HG03108 (cell line): ENCODE results near the gene CHRNA4.
"Not testable (repeated sequence)": the region's sequence is repeated elsewhere in the genome, so short reads cannot be mapped to it uniquely, and the experiment has no call there.

Experiments used
- ATAC-seq: cut with Tn5 transposase; IDR thresholded peaks from one replicate; pipeline ENCODE4 v1.9.1; 2021; ENCODE audit warnings: moderate library complexity; ENCODE audit not compliant: unreplicated experiment

The CHRNA4 gene

DNA sequence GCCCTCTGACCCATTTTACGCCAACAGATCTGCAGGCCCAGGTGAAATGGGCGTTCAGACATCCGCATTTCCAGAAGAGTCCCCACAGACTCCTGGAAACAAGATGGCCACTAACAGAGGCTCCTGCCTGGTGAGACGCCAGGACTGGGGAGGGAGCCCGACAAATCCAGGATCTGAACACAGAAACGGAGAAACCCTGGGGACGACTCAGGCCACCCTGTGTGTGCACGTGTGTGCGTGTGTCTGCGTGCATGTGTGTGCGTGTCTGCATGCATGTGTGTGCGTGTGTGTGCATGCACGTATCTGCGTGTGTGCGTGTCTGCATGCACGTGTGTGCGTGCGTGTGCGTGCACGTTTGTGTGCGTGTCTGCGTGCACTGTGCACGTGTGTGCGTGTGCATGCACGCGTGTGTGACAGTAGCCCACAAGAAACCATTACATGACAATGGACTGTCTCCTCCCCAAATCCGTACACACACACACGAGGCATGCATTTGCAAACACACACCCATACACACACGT lies 24.9 kb downstream of the CHRNA4 start:
- ATAC-seq = no peak

DNA sequence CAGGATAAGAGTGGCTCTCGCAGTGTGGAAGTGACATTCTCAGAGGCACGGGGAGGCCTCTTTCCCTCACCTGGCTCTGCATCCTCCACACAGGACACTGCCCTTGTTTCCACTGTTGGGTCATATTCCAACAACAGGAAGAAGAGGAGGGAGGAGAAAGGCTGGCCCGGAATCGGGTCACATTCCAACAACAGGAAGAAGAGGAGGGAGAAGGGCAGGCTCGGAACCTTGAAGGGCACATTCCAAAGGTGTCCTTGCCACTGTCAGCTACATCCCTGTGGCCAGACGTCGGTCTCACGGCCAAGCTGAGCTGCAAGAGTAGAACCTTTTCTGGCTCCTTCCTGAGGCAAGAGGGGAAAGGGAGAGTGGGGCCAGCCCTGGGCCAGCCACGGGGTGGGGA lies 25.4 kb downstream of the CHRNA4 start:
- ATAC-seq = no peak

DNA sequence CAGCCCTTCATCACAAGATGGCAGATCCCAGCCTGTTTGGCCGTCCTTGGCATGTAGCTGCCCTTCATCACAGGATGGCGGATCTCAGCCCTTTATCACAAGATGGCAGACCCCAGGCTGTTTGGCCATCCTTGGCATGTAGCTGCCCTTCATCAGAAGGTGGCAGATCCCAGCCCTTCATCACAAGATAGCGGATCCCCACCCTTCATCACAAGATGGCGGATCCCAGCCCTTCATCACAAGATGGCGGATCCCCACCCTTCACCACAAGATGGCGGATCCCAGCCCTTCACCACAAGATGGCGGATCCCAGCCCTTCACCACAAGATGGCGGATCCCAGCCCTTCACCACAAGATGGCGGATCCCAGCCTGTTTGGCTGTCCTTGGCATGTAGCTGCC lies 26.1 kb downstream of the CHRNA4 start:
- not testable (repeated sequence) for ATAC-seq

DNA sequence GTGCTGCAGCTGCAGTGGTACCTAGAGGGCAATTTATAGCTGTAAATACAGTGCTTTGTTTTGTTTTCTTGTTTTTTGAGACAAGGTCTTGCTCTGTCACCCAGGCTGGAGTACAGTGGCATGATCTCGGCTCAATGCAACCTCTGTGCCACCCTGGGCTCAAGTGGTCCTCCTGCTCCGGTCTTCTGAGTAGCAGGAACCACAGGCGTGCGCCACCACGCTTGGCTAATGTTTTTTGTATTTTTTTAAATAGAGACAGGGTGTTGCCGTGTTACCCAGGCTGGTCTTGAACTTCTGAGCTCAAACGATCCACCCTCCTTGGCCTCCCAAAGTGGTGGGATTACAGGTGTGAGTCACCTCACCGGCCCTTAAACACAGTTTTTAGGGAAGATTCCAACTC lies 26.8 kb downstream of the CHRNA4 start:
- no peak for ATAC-seq

DNA sequence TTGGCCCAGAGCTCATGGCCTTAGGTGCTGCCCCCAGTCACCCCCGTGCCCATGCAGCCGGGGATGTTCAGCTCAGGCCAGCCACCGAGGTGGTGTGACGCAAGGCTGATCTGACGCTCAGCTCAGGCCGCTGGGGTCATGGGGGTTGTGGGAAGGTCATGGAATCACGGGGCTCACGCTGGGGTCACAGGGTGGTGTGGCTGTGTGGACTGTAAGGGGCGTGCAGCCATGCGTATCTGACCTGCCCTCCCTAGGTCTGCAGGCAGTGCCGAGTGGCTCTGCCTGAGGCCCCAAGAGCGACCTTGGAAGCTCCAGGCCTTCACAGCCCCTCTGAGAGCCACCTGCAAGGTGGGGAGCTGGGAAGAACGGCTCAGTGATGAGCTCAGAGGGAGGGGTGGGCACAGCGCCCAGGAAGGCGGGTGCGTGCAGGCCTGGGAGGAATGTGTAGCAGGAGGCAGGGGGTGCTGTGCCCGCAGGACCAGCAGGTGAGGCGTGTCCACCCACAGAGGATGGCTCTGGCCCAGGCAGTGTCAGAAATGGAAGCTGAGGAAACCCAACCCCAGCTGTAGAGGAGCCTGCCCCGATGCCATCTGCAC lies 27.8 kb downstream of the CHRNA4 start:
- no peak for ATAC-seq

DNA sequence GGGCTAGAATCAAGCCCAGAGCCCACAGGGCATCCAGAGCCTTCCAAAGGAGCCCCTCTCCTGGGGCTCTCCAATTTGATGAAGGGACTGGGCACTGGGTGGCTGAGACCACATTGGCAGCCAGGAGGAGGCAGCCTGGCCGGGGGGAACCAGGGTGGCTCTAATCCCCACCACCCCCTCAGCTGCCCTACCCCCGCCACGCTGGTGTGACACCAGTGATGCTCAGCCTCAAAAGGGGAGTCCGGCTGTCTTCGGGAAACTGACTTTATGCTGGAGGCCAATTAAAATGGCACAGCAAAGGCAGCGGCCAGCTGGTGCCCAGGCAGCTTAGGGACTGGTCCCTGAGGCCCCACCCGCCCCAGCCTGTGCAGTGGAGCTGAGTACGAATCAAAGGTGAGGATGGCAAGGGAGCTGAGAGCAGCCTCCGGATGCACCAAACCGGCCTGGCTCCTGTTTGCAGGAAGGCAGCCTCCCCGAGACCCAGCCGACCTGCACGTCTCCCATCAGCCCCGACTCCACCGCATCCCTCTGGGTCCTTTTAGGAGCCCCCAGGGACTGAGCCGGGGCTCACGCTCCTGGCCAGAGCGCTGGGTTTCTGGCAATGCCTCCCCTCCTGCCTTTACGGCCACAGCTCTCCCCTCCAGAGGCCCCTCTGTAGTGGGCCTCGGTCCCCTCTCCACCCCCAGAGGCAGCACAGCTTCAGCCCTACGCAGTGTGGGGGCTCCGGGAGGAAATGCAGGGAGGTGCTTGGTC lies 28.5 kb downstream of the CHRNA4 start:
- ATAC-seq = no peak

DNA sequence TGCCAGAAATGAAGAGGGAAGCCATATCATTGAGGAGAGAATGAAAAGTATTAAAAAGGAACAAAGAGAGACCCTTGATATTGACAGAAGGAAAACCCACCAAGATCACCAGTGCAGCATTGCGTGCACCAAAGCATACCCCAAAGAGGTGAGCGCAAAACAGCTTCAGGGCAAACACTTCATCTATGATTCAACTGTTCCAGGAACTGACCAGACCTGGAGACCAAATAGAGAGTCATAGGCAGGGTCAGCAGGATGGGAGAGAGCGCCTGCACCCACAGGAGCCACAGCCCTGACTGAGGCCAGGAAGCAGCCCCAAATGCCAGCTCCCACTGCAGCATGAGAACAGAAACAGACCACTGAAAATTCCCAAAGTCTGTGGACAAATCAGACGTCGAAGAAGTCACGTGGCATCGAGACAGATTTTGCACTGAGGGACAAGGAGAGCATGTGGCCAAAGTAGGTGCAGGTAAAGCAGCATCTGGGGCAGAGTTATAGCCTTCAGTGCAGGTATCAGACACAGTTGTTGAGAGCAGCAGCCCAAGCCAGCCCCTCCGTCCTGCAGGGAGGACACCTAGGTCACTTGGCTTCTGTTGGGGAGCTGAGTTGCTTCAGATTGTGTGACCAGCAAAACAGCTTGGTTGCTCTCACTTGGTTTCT lies 29.3 kb downstream of the CHRNA4 start:
- ATAC-seq = no peak

DNA sequence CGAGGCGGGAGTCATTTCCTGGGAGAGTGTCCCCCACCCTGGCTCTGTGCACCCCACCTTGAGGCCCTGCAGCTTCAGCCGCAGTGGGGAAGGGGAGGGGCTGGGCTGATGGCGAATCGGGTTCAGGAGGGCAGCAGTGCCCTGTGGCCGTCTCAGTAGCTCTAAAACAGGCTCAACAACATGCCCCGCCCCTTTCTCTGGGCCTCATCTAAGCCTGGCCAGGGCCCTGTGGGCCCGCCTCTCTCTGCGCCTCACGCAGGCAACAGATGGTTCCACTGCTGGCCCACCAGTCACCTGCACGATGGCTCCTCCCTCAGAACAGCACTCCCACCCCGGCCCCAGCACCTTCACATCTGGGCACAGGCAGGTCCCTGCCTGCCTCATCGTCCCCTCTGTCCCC lies 30.2 kb downstream of the CHRNA4 start:
- no peak for ATAC-seq

DNA sequence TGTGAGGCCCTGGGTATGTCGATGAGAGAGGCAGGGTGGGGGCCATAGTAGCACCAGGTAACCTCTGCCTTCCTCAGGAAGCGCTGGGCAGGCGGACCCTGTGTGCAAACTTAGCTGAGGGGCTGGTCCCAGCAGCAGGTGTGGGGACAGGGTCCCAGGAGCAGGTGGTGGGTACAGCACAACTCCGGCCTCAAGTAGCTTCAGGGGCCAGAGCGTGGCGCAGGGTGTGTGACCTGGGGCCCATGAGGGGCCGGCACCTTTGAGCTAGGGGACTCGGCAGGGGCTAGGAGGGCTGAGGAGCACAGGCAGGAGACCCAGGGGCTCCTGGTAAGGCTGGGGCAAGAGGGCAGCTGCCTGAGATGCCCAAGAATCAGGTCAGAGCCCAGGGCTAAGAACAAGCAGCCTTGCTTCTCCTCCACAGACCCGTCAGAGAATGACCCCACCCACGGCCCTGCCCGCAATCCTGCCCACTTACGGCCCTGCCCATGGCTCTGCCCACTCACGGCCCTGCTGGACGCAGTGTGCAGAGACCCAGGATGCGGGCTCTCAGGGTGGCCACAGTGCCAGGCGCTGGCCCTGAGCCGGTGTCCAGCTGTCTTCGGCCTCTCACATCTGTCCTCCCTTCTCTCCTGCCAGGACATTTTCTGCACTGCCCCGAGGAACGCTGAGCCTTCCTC lies 30.9 kb downstream of the CHRNA4 start:
- no peak for ATAC-seq

DNA sequence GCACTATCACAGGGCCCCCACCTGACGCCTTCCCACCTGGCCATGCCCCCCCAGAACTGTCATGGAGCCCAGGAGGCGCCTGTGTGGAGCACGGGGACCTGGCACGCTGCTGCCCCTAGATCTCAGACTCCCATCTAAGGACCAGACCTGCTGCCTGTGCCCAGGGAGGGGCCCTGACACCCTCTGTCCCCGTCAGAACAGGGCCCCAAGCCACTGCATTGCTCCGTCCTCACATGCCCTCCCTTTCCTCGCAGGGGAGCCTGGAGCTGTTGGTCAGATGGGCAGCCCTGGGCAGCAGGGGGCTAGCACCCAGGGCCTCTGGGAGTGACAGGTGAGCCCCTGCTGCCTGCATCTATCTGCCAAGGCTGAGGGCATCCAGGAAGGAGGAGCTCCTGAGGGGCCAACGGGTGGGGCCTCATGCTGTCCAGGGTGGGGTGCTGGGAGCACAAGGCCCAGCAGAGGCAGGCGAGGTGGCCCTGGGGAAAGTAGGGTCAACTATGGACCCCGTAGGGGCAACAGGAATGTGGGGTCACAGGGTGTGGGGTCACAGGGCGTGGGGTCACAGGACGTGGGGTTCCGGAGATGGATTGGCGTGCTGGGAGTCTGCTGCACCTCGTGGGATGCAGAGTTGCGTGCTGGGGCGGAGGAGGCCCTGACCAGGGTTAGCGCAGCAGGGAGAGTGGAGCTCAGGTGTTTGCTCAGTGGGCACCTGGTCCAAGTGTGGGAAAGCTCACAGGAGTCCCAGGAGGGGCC lies 31.6 kb downstream of the CHRNA4 start:
- no peak for ATAC-seq

DNA sequence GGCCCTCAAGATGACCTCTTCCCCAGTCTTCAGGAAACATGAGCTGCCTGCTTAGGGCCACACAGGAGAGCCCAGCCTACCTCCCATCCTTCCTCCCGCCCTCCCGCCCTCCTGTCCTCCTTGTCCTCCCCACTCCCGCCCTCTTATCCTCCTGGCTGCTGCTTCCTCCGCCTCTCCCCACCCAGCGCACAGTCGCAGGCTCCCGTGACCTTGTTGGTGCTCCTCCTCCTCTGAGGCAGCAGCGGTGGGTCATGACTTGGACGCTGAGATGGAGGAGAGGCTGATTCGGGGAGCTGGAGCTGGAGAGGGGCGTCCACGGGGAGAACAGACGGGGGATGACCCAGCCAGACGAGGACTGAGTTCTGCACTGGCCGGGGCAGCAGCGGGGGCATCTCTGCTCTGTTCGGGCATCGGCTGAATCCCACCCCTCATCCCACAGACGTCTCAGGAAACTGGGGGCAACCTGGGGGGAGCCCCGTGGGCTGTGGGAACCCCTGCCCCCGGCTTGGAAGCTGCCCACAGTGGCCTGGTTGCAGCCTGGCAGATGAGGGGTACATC lies 32.4 kb downstream of the CHRNA4 start:
- no peak for ATAC-seq

DNA sequence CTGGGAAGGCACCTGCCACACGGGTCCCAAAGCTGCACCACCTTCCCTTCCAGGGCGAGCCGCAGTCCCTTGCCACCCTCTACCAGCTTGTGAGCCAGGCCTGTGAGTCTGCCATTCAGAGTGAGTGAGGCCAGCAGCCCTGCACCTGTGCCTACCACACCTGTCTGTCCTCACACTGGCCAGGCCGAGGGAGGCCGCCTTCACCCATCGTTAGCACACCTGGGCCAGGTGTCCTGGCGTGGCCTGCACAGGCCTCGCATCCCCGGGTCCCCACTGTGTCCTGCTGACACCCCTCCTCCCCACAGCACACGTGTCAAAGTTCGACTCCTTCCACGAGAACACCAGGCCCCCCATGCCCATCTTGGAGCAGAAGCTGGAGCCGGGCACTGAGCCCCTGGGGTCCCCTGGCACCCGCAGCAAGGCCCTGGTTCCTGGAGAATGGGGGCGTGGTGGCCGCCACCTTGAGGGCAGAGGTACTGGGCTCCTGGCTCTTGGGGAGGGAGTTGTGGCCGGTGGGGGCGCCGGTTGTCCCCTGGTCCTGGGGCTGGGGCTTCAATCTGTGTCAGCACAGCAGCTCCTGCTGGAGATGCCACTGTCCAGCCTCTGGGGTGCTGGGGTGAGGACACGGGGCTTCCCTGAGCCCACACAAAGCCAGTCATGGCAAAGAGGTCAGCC lies 33.0 kb downstream of the CHRNA4 start:
- ATAC-seq = no peak

DNA sequence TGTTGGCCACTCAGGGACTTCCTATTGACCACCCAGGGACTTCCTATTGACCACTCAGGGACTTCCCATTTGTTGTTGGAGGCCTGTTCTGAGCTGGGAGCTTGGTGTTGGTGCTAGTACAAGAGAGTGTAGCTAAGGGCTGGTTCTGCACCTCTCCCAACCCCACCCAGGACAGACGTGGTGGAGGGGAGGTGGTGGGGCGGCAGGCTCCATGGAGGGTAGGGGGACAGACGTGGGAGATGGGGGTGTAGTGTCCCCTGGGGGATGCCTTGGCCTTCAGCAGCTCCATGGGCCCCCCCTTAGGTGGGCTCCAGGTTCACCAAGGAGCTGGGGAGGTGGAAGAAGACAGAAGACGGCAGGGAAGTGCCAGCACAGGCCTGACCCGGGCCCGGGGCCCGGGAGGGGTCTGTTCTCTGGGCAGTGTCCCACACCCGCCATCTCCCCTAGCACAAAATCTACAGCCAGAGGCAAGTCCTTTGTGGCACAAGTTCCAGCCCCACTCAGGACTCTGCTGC lies 33.9 kb downstream of the CHRNA4 start:
- ATAC-seq = no peak

DNA sequence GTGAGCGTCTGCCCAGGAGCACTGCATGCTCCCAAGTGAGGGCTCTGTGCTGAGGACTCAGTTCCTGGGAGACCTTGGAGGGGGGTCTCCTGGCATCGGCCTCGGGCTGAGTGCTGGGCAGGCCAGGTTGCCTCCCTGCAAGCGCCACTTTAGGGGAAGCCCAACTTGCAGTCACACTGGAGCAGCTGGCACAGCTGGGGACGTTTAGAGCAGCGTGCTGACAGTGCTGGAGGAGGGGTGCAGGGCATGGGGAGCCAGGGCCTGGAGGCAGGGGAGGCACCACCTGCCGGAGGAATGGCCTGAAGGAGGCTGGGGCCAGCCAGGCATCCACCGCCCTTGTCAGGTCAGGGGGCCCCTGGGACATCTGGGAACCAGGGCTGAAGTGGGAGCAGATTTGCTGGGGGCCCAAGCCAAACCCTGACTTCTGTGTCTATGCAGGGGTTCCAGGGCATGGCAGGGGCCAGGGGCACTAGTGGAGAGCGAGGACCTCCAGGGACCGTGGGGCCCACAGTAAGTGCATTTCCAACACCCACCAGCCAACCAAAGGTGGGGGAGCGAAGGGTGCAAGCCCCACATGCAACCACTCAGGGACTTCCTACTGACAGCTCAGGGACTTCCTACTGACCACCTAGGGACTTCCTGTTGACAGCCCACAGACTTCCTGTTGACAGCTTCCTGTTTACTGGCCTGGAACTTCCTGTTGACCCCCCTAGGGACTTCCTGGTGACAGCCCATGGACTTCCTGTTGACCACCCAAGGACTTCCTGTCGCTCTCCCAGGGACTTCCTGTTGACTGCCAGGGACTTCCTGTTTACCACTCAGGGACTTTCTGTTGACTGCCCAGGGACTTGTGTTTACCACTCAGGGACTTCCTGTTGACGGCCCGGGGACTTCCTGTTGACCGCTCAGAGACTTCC lies 34.6 kb downstream of the CHRNA4 start:
- ATAC-seq = no peak

DNA sequence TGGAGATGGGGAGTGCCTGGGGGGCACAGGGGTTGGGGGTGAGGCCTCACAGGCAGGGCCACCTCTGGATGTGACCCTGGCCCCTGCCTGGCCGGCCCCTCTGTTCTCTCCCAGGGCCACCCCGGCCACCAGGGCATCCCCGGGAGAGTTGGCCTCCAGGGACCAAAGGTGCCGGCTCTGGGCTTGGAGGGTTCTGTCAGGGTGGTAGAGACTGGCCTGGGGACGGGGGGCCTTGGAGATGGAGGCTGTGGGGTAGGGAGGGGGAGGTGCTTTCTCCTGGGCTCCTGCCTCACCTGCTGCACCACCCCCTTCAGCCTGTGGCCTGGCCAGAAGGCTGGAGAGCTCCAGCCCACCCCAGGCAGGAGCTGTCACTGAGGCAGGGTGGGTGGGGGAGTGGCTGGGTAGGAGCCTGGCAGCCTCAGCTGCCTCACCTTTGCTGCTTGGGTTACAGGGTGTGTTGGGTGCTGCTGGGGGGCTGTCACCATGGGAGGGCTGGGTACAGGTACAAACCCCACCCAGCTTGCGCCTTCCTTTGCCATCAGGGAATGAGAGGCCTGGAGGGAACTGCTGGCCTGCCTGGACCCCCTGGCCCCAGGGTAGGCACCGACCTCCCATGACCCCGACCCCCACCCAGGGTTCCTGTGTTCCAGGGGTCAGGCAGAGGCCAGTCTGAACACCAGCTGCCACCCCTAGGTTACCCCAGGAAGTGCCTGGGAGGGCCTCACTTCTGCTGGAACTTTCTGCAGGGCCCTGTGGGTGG lies 35.4 kb downstream of the CHRNA4 start:
- ATAC-seq = no peak

DNA sequence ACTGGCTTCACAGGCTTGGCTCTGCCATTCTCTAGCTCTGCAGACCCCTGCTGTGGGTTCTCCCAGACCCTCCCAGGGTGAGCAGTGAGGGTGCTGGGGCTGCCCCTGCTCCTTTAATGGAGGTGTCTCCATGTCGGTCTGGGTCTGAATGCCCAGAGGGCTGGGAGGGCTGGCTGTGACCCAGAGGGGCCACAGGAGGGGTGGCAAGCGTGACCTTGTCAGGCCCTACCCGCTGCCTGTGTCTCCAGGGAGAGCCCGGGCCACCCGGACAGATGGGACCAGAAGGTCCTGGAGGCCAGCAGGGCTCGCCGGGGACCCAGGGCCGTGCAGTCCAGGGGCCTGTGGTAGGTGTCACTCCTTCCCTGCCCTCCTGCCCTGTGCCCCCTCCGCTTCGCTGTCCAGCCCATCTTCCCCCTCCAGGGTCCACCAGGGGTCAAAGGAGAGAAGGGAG lies 36.1 kb downstream of the CHRNA4 start:
- no peak for ATAC-seq

DNA sequence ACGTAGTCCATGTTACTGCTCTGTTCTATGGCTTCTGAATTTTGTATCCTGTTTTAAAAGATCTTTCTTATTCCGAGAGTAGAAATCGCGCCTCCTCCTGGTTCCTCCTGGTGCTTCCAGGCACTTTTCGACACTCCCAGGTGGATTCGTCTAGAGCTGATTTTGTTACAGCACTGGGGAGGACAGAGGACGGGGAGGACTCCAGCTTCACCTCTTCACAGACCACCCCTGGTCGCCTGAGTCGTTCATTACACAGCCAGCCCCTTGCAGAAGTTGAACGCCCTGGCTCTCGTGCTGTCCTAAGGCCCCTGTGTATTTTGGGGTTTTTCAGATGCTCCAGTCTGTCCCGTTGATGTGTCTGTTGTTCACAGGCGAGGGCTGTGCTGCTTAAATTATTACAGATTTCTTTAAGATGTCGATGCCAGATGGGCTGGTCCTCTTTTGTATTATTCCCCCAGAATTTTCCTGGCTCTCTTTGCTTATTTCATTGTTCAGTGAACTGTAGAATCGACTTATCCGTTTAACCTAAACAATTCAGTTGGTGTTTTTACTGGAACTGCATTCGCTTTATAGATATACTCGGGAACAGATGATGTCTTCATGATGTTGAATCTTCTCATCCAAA lies 37.7 kb downstream of the CHRNA4 start:
- no peak for ATAC-seq

DNA sequence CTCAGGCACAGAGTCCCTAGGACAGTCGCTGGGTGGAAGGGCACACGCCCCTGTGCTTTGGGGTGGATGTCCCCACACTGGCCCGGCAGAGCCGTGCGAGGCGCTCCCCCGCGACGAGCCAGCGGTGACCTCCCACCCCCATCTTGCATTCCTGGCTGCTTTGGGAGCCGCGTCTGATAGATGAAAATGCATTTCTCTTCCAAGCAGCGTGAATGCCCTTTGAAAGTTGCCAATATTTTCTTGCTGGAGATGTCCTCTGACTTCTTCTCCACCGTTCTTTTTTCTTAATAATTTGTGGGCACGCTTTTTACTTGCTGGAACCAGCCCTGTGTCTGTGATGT lies 38.2 kb downstream of the CHRNA4 start:
- no peak for ATAC-seq
